GM18505 (cell line): ENCODE results near the gene MAP2K1.
A peak's percentile ranks its signal among the peaks of the same experiment; 100 is the strongest.
"Not testable (repeated sequence)": the region's sequence is repeated elsewhere in the genome, so short reads cannot be mapped to it uniquely, and the experiment has no call there.

Experiments used
- ATAC-seq: cut with Tn5 transposase; IDR thresholded peaks from one replicate; pipeline ENCODE4 v1.9.1; 2021; ENCODE audit not compliant: unreplicated experiment
- POLR2A ChIP-seq: IDR thresholded peaks from 4 replicates; pipeline ENCODE4 v1.6.1; 2011; ENCODE audit warnings: borderline replicate concordance; ENCODE audit not compliant: insufficient read depth, insufficient read length; ENCODE audit errors: extremely low read depth

MAP2K1 gene

DNA sequence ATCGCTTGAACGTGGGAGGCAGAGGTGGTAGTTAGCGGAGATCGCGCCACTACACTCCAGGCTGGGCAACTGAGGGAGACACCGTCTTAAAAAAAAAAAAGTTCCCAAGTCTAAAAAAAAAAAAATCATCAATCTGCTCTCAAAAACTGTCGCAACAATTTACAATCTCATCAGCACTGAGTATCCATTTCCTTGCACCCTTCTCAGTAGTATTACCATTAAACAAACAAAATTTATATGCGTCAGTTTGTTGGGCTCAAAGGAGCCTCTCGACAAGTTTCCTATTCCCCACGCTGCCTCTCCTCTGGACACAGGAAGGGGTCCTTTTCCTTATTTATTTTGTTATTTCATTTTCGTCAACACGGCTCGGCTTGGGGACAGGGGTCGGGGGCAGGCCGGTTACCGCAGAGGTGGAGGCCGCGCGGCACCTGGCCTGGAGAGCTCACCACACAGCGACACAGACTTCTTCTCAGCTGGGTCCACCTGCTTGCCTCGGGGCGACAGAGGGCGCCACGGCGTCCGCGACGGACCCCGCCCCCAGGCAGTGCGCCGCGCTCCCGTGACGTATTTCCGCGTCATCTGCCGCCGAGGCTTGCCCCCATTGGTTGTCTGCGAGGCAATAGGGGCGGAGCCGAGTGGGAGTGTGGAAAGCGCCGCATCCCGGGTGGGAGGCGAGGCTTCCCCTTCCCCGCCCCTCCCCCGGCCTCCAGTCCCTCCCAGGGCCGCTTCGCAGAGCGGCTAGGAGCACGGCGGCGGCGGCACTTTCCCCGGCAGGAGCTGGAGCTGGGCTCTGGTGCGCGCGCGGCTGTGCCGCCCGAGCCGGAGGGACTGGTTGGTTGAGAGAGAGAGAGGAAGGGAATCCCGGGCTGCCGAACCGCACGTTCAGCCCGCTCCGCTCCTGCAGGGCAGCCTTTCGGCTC, at the start of gene MAP2K1:
TSS of gene MAP2K1 (plus strand) at position 709 of the 920 bp plus-strand sequence. CDS start 436 bp downstream, outside the sequence.
- TF ChIP-seq POLR2A, result peak; percentile 69
- peak; percentile 77 for ATAC-seq

DNA sequence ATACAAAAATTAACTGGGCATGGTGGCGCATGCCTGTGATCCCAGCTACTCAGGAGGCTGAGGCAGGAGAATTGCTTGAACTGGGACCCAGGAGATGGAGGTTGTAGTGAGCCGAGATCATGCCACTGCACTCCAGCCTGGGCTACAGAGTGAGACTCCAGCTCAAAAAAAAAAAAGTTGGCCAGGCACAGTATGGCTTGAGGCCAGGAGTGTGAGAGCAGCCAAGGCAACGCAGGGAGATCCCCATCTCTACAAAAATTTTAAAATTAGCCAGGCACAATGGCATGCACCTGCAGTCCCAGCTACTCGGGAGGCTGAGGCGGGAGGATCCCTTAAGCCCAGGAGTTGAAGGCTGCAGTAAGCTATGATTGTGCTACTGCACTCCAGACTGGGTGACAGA, 38.2 kb upstream of the MAP2K1 start:
- not testable (repeated sequence) for ATAC-seq

DNA sequence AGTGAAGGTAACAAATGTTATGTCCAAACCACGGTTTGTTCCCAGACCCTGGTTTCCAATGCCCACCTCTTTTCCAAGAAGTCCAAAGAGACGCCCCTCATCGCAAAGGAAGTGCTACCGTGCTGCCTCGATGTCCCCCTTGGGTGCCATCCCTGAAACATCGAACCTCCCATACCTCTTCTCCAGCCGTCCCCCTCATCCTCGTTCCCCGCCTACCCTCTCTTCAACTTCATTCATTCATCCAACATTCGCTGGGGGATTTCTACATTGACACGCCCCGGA, 30.7 kb upstream of the MAP2K1 start:
- ATAC-seq, result no peak
- no peak for TF ChIP-seq POLR2A

DNA sequence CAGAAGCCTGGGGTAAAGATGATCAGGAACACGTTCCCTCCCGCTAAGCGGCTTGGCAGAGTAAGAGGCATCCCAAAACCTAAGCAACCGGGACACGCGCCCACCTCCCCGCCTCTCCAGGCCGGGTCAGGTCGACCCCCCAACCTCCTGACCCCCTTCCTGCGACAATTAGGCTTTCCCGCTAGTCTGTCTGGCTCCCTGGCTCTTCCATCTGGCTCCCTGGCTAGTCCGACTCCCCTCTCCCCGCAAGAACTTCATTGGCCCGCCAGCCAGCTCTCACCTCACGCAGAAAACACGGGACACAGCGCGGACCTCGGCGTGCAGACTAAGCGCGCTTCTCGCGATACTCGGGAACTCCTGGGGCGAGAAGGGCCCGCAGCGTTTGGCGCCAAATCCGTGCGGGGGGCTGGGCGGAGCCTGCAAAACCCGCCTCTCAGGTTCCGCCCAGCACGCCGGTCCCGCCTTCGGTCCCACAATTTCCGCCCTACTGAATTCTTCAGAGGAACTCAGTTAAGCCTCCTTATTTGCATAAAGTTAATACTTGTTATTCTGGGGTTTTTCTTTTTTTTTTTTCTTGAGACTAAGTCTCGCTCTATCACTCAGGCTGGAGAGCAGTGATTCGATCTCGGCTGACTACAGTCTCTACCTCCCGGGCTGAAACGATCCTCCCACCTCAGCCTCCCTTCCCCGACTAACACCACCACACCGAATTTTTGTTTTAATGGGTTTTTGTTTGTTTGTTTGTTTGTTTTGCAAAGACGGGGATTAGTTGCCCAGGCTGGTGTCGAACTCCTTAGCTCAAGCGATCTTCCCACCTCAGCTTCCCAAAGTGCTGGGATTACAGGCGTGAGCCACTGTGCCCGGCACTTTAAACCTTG, 30.1 kb upstream of the MAP2K1 start, which contains the start of gene TIPIN:
TSS of gene TIPIN (minus strand) at position 327 of the 878 bp plus-strand sequence. CDS start 3,738 bp downstream, outside the sequence.
- peak; percentile 94 for ATAC-seq
- peak; percentile 85 for TF ChIP-seq POLR2A

DNA sequence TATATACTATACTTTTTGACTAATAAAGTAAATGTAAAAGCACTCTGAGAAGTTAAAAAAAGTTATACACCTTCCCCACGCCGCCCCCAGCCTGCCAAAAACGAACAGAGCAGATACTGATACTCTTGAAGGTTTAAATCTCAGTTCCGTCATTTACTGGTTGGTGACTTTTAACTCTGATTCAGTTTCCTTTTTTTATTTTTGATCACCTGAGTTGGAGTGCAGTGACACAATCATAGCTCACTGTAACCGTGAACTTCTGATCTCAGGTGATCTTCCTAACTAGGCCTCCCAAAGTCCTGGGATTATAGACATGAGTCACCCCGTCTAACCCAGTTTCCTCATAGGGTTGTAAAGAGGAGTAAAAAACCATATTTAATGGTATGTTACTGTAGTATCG, 27.0 kb upstream of the MAP2K1 start:
- no peak for ATAC-seq

DNA sequence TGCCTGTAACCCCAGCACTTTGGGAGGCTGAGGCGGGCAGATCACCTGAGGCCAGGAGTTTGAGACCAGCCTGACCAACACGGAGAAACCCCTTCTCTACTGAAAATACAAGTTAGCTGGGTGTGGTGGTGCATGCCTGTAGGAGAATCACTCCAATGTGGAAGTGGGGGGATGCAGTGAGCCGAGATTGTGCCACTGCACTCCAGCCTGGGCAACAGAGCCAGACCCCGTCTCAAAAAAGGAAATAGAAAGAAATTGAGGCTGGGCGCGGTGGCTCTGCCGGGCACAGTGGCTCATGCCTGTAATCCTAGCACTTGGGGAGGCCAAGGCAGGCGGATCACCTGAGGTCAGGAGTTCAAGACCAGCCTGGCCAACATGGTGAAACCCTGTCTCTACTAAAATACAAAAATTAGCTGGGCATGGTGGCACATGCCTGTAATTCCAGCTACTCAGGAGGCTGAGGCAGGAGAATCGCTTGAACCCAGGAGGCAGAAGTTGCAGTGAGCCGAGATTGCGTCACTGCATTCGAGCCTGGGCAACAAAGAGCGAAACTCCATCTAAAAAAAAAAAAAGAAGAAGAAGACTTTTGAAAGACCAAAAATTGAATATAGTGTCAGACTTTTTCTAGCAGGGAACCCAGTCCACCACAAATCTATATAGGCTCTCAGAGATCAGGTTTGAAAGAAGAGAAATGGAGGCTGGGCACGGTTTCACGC, 24.8 kb upstream of the MAP2K1 start:
- ATAC-seq, result not testable (repeated sequence)

More for the DNA sequence above, 27.0 kb upstream of the MAP2K1 start:
- TF ChIP-seq POLR2A, result no peak

DNA sequence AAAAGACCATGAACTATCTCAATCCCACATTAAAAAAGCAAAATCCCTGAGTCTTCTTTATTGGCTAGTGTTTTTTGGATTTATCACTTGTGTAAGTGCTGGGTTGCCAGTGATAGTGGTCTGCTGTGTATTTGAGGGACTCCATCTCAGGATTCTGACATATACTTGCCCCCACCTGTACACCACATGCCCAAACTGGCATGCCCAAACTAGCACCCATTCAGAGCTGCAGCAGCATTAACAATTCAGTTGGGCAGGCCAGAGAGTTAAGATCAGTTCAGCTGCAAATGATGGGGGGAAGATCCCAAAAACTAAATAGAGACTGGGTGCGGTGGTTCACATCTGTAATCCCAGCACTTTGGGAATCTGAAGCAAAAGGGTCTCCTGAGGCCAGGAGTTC, 23.9 kb upstream of the MAP2K1 start:
- no peak for ATAC-seq
- no peak for TF ChIP-seq POLR2A

DNA sequence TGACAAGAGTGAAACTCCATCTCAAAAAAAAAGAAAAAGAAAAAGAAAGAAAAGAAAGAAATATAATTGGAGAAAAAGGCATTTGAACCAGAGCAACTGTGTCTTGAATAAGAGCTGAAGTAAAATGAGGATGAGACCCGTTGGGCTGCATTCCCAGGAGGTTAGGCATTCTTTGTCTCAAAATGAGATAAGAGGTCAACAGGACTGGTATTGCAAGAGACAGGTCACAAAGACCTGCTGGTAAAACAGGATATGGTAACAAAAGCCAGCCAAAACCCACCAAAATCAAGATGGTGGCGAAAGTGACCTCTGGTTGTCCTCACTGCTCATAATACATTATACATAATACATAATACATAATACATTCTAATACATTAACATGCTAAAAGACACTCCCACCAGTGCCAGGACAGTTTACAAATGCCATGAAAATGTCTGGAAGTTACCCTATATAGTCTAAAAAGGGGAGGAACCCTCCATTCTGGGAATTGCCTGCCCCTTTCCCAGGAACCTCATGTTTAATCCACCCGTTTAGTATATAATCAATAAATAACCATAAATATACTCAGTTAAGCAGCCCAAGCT, 21.7 kb upstream of the MAP2K1 start:
- ATAC-seq, result no peak
- TF ChIP-seq POLR2A, result no peak

DNA sequence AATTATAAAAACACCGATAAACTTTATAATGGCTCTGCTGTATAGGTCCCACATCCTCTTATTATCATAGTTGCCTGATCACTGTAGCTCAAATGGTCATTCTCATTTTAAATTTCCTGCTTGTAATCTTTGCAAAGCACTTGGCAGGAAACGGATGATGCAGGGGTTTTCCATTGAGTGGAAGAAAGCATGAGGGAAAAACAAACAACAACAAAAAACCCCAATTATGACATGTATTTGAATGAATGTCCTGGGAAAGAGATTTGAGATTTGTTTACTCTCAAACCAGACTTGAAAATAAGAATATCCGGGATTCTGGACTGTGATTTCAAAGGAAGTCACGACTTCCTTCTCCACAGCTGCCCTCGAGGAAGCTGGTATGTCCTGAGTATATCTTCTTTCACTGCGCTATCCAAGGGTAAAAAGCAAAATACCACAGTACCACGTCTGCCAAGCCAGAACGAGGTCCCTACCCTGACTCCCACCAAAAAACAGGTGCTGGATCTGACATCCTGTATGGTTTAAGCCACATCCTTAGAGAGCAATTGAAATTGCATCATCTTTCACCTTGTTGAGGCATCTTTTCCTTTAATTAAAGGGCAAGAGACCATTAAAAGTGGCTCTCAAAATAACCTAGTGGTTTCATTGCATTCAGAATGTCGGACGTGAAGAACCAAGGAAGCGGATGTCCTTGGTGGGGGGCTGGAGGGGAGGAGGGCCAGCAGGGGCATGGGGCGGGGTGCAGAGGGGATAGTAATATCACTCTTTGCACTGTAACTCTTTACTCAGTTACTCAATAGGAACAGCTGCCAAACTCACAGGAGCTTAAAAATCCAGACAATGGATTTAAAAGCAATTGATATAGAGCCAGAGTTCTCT, 16.7 kb upstream of the MAP2K1 start:
- no peak for TF ChIP-seq POLR2A
- no peak for ATAC-seq

DNA sequence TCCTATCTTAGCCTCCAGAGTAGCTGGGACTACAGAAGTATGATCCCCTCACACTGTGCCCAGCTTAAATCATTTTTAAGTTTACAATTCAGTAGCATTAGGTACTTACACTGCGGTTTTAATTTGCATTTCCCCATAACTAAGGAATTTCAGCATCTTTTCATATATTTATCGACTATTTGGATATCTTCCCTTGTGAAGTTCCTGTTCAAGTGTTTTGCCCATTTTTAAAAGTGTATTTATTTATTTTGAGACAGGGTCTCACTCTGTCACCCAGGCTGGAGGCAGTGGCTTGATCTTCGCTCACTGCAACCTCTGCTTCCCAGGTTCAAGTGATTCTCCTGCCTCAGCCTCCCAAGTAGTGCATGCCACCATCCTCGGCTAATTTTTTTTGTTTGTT, 12.5 kb upstream of the MAP2K1 start:
- no peak for TF ChIP-seq POLR2A
- no peak for ATAC-seq

DNA sequence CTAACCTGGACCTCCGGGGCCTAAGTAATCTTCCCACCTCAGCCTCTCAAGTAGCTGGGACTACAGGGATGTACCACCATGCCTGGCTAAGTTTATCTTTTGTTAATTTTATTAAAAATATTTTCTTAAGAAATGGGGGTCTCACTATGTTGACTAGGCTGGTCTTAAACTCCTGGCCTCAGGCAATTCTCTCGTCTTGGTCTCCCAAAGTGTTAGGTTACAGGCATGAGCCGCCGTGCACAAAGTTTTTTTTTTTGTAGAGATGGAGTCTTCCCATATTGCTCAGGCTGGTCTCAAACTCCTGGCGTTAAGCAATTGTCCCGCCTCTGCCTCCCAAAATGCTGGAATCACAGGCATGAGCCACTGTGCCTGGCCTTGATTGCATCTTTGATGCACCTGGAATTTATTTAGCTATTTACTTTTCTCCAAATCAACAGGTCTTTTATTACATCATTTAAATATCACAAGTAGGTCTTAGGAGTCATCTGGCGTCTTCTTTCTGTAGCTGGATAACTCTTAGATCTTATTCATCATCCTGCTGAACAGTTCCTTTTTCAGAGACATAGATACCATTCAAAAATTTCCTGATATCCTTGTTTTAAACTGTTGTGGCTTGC, 7.8 kb upstream of the MAP2K1 start:
- TF ChIP-seq POLR2A, result no peak
- no peak for ATAC-seq

DNA sequence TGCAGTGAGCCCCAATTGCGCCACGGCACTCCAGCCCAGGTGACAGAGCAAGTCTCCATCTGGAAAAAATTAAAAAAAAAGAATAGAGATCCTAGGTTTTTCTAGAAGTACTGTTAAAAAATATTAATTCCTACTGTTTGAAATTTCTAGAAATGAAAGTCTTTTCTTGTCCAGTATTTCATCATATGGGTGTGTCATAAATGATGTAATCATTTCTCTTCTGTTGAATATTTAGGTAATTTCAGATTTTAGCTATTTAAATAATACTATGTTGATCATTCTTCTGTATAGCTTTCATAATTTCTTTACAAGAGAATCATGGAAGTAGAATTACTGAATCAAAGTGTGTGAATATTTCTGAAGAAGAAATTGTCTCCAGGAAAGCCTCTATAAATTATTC, 5.3 kb upstream of the MAP2K1 start:
- ATAC-seq, result not testable (repeated sequence)
